Stimulated activated CD8-positive, alpha-beta memory T cell treated with anti-CD3 and anti-CD28 coated beads, Interleukin-2, amount 100 ng/mL, for 1 hour (primary cell): ENCODE results near the gene KIAA1328.
"Not testable (repeated sequence)": the region's sequence is repeated elsewhere in the genome, so short reads cannot be mapped to it uniquely, and the experiment has no call there.

ENCODE experiments used
- DNase-seq, 2 donors: peaks; one replicate each; pipeline ENCODE4 v3.0.0-alpha.2; 2020; ENCODE audit warnings: low read depth in 2 of 2

KIAA1328 gene

DNA sequence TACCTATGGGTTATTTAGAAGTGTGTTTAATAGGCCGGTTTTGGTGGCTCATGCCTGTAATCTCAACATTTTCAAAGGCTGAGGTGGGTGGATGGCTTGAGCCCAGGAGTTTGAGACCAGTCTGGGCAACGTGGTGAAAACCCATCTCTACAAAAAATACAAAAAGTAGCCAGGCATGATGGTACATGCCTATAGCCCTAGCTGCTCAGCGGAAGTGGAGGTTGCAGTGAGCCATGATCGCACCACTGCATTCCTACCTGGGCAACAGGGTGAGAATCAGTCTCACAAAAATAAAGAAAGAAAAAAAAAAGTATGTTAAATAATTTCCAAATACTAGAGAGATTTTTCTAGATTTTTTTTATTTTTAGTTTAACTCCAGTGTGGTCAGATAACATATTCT is 316.0 kb downstream of the KIAA1328 start:
- no peak for DNase-seq

DNA sequence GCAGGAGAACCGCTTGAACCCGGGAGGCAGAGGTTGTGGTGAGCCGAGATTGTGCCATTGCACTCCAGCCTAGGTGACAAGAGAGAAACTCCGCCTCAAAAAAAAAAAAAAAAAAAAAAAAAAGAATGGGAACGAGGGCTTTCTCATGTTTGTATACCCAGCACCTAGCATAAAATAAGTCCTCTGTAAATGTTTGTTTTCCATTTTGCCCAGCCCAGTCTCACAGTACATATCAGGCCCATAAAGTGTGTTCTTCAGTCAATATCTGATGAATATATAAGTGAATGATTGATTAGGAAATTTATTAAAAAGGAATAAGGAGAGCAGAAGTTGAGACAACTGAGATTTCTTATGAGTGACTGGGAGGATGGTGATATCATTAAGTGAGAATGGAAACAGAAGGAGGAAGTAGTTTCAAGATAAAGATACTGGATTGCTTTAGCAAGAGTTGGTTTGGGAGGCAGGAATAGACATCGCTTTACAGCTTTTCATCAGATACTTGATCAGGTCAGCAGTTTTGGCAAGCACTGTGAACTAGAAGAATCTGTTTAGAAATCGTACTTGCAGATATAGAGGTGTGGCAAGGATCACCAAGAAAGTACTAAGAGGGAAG is 327.5 kb downstream of the KIAA1328 start:
- no peak for DNase-seq

DNA sequence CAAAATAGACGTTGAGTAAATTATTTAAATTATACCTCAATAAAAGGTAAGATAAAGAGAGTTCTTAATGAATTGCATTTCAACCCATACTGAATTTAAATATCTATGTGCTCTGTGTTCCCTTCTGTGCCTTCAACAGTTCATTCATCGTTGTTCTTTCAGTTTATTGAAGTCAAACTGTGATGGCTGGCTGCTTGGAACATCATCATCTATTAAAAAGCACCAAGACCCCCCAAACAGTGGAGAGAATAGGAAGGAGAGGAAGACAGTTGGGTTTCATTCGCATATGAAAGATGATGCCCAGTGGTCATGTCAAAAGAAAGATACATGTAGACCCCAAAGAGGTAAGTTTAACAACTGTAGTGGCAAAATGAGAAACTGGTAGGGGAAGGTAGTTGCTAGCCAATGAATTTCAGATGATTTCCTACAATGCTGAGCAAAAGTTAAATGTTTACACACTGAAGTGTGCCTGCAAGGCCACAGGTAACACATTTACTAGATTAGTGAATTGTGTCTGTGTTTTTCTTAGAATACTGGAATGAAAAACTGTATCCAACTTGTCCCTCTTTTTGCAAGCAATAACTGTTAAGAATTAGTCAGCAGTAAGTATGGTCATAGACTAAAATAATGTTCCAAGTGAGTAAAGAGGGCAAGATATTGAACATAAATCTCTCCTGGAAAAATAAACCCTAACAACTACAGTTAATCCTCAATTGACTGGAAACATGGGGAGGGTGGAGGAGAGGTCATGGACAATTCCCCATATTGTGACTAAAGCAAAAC is 331.3 kb downstream of the KIAA1328 start:
- no peak for DNase-seq

DNA sequence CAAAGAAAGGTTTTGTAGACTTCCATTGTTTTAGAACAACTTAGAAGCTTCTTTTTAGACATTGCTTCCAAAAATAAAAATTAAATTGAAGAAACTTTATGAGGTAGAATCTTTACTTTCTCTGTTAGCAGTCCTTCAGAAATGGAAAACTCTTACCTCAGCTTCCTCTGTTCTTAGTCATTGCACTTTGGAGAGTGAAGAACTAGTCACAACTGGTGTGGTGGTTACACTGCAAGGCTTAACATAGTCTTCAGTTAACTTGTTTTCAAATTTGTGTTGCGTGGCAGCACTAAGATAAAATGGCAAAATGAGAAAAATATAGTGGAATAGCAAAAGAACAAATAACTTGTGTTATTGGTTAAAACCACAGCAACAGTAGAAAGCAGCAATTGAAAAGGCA is 332.6 kb downstream of the KIAA1328 start:
- DNase-seq = no peak

DNA sequence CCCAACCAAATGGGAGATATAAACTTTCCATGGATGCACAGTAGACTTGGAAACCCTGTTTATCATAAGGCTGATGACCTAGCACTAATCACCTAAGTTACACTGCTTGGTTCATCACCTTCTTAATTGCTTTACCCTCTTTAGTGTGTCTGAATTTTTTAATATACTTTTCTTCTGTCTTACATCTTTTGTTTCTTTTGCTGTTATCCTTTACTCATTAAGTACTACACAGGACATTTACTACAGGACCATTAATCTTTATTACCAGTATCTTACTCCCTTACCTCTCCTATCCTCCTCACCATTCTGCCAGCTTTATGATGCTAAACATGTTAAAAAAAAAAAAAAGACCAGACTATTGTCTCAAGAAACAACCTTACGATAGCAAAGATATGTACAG is 333.6 kb downstream of the KIAA1328 start:
- DNase-seq = no peak

DNA sequence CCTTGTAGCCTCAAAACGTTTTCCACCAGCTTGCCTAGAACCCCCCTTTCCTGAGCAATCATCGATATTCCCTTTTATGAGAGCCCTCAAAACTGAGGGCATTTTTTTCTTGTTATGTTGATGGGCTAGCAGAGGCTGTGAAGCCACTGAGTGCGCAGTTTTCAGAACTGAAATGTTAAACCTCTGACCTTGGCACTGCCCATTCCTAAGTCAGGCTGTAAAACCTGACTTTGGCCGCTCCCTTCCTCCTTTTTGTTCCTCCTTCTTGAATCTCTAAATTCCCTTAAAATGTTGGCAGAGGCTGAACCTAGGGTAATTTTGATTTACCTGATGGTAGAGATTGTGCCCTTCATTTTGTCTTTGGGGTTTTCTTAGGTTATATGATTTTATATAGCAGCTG is 334.2 kb downstream of the KIAA1328 start:
- no peak for DNase-seq

DNA sequence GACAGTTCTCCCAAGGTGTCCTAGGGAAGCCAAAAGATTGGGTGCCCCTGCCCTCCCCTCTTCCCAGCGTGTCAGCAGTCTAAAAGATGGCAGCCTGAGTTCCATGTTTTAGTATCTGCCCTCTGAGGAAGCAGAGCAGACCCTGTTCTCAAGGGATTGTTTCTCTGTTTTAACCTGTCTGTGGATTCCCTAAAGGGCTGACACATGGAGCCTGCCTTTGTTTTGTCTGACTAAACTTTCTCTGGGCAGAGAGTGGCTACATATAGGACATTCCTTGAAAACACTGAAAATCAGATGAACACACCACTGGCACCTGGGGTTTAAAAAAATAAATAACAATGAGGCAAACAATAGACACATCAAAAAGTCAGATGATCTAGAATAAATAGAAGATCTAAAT is 337.6 kb downstream of the KIAA1328 start:
- DNase-seq = no peak

DNA sequence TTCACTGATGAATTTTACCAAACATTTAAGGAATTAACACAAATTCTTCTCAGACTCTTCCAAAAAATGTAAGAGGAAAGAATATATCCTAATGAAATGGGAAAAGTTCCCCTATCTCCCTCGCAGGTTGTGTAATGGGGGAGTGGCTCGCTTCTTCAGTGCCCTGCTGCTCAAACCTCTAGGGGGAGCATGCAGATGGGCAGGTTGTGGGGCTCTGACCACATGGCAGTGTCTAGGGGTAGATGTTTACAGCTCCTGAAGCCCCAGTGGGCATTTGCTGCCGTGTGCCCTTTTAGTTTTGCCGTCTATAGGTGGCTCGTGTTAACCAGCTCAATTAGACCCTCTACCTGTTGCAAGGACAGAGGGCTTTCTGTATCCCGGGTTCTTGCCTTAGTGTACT is 338.0 kb downstream of the KIAA1328 start:
- not testable (repeated sequence) for DNase-seq

DNA sequence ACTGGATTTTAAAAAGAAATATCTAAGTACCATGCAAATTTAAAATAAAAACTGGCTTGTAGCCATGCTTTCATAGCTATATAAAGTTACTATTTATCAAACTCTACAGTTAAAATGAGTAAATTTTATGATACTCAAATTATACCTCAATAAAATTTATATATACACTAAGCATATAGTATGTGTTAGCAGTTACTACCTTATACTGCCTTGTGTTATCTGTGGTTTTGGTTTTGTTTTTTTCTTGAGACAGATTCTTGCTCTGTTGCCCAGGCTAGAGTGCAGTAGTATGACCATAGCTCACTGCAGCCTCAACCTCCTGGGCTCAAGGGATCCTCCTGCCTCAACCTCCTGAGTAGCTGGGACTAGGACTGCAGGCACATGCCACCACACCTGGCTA is 342.1 kb downstream of the KIAA1328 start:
- no peak for DNase-seq

DNA sequence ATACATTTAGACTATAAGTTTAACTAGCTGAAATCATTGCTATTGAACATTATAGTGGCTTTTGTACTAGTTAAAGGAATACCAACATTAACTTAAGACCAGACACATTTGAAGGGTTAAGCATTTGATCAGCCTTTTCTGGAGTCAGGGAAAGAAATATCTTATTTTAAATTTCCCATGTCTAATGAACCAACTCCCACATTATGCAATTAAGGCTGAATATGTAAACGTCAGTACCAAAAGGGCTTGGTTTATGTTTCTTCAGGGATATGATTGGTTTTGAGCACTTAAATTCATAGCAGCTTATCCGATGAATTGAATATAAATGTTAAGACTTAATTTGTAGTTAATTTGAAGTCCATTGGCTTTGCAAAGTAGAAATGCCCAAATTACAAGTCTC is 344.5 kb downstream of the KIAA1328 start:
- no peak for DNase-seq

DNA sequence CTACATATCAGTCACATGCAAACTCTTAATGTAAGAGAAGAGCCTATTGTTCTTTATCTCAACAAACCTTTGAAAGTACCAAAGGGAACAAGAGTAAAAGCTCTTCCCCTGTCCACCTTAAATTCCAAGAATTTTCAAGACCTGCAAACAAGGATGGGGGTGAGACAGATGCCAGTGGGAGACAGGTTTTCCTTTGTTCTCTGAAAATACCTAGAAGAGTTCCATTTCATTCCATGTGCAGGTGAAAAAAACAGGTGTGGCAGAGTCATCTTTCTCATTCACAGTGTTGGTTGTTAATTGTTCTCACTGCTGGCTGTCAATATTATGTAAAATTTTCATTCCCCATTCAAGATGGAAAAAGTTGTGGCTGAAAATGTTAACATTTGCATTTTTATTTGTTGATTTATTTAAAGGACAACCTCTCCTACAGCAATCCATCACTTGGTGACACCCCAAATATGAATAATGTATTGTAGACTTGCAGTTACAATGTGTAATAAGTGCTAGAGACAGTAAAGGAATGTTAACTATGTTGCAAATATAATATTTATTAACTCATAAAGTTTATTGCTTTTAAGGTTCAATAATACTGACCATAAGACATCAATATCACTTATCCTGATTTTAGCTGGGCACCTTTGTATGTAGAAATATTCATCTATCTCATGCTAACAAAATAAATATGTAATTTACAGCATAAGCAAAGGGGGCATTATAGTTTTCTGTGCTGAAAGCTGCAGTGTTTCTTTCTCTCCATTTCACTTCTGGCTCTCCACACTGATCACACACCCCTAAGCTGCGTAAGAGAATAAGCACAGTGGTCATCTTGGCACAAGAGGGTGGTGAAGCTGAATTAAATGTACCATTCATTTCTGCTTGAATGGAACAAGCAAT is 347.0 kb downstream of the KIAA1328 start:
- DNase-seq = no peak

DNA sequence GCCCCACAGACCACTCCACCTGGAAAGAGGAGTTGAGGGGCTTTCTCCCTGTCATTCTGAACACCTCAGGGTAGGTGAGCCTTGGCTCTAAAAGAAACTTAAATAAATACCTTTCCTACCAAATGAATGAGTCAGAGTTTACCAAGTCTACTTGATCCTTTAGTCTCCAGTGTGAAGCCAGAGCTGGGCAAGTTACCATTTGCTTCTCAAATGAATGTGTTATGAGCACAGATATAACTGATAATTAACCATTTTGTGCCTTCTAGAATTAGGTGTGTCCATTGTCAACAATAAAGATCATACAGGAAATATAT is 347.7 kb downstream of the KIAA1328 start:
- DNase-seq = no peak

DNA sequence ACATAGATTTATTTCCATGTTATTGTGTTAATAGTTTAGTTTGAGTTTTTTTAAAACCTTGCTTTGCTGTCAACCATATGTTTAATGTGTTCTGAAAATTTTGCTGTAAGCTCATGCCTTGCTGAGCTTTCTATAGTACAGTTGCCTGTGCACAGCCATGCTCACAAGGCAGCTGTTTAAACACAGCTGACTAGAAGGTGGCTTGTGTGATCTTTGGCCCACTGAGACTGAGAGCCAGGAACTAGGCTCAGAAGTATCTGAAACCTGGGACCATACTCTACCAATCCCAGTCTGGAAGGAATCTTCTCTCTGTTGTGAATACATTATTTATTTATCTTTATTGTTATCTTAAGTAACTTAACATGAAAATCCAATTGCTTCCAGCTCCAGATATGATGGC is 350.5 kb downstream of the KIAA1328 start:
- no peak for DNase-seq

DNA sequence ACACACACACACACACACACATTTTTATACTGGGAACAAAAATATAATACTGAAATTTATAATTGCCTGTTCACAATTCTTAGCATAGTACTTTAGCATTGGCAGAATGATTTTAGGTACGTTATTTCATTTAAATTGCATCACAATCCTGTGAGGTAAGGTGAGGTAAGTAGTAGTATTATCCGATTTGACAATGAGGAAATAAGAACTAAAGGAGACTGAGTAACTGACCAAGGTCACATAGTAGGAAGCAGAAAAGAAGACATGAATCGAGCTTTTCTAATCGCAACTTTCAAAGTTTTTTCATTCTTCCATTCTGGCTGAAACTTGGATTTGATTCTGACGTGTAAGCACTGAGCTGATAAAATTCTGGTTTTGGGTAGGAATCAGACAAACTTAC is 351.2 kb downstream of the KIAA1328 start:
- no peak for DNase-seq

DNA sequence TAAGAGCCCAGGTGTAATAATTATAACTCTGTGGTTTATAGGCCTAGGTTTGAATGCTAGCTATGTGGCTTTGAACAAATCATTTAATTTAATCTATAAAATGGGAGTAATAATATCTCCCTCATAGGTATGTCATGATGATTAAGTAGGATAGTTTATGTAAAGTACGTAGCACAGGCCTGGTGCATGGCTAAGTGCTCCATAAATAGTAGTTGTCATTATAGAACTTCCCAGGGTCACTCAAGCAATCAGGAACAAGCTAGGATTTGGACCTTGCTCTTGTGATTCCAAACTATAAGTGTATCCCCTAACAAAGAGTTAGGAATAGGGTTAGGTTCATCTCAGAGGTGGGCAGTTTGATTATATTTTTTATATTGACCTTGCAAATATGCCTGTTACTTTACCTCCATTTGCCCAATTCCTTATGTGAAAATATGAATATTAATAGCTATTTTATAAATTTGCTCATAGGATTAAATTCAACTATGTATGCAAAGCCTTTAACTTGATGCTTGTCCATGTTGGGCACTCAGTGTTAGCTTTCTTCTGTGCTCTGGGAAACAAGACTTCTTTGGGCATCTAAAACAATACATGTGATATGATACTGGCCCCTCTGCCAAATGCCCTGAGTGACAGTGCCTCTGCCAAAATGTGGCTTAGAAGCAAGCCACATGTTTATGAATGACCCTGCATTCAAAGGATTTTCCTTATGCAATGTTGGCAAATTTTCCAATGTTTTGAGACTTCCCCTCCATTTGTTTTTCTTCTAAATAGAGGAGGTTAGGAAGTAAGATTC is 353.6 kb downstream of the KIAA1328 start:
- no peak for DNase-seq

DNA sequence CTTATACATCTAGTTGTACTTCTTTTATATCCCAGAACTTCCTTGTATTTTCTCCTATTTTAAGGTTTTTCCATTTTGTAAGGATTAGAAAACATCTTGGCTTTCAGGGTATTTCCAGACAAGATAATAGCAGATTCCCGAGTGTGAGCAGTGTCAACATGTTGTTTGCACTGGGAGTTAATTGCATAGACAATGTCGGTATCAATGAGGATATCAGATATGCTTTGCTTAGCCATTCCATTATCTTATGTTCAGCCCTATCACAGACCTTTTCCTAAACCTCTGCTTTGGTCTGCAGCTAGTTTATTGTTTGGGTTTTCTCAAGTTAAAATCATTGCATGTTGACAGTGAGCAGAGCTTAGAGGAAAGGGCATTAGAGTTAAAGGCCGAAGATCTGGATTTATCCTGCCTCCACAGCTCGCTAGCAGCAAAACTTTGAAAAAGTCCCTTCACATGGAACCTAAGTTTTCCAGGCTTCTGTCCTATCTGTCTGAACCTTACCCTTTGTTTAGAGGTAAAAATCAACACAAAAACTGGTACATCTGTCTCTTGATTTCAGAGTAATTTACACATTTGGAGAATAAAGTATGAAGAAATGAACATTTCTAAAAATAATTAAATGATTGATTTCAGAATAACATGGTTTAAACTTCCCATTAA is 355.4 kb downstream of the KIAA1328 start:
- no peak for DNase-seq

DNA sequence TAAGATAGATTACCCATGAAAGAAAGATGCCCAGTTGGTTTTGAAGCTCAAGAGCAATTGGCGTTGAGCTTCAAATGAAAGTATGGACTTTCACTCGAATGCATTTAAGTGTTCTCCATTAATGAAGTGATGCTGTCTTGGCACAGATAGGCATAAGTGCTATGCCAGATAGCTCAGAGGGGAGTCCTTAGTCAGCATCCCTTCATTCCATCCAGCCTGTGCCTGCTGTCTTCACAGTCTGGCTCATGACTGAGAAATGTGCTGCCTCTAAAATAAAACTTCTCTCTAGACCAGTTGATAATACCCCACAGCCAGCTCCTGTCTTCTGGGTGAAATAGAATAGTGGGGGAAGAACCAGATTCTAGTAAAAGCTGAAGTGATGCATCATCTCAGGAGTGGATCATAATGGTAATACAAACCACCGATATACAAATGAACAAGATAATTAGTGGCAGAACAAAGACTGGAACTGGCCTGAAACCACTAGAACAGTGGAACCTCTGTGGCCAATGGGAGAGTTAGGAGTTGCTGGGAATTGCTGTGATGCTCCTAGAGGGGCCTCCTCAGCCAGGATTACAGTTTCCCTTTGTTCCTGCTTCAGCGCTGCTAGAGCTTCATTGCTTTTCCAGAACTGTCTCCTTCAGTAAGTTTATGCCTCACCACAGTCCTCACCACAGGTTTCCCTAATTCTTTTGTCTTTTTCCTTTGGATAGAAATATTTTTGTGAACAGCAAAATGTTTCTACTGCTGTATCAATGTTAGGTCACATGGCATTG is 359.3 kb downstream of the KIAA1328 start:
- no peak for DNase-seq

DNA sequence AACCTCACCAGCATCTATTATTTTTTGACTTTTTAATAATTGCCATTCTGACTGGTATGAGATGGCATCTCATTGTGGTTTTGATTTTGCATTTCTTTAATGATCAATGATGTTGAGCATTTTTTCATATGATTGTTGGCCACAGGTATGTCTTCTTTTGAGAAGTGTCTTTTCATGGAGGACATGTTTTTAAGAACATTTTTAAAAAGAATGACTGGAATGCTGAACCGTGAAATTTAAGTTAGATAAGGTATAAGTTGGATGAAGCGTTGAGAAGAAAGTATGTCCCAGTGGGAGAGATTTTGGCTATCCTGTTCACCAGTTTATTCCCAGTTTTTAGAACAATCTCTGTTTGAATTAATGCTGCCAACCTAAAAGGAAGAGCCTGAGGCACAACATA is 370.8 kb downstream of the KIAA1328 start:
- DNase-seq = no peak

DNA sequence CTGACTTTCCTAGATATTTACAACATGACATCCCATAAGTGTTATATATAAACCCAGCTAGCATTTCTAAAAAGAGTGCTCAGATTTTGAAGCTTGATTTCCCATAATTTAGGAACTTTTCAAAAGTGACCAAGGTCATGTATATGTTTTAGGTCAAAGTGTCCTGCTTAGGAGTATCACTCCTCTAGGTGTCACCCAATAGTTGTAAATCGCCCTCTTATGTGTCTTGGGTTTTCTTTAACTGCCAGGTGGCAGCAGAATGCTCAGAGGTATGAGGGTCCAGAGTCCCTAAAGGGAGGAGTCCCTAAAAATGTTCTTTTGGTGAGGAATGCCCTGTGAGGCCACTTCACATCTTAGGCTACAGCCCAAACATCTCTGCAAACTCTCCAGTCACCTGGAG is 378.4 kb downstream of the KIAA1328 start:
- DNase-seq = no peak

DNA sequence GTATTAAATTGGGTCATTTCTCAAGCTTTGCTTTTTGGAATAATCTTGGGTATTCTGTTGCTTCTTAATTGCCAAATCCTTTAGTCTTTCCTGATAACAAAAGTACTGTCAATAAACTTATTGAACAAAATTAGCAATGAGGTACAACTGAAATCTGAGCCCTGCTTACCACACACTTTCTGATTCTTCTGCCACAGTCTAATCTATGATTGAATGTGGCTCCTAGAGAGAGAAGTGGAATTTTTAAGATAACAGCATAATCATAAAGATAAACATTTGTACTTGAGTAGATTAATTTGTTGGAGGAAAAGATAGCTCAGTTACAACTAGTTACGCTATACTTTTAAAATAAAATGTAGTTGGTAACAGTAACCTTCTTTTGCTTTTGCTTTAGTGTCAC is 381.9 kb downstream of the KIAA1328 start:
- DNase-seq = no peak
